ENCODE data around the gene EPOP.
A peak's percentile ranks its signal among the peaks of the same experiment; 100 is the strongest.

Gene EPOP

DNA sequence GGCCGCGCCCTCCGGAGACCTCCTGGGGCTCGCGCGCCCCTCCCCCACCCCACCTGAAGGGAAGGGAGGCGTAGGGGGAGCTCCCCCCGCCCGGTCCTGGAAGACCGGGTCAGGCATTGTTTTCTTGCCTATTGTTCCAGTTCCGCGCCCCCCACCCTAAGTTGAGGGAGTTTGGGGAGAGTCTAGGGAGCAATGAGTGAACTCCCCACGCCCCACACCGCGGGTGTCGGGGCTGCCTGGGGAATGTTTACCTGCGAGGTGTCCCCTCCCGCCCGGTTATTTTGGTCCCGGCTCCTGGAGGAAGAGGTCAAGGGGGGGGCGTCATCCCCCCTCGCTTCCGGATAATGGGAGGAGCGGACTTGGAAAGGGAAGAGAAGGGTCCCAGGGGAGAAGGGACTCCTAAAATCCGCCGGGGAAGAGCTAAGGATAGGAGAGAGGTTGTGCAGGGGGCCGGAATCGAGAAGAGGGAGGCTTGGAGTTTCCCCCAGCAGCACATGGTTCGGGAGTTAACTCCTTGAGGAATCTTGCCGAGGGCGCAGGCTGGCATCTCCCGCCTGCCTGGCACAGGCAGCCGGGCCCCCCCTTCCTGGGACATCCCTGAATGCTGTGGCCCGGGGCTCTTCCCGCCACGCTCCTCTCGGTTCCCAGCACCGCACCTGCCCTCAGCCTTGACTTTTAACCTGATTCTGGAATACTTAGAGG lies 31.2 kb upstream of the EPOP start:
- no peak for DNase-seq

DNA sequence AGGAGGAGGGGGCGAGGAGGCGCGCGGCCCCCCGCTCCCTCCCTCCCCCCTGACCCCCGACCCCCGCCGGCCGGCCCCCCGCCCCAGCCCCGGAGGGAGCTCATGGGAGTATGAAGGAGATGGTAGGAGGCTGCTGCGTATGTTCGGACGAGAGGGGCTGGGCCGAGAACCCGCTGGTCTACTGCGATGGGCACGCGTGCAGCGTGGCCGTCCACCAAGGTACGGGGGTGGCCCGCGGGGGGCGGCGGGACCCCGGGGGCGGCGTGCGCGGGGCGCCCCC lies 30.7 kb upstream of the EPOP start:
- DNase-seq, result no peak

DNA sequence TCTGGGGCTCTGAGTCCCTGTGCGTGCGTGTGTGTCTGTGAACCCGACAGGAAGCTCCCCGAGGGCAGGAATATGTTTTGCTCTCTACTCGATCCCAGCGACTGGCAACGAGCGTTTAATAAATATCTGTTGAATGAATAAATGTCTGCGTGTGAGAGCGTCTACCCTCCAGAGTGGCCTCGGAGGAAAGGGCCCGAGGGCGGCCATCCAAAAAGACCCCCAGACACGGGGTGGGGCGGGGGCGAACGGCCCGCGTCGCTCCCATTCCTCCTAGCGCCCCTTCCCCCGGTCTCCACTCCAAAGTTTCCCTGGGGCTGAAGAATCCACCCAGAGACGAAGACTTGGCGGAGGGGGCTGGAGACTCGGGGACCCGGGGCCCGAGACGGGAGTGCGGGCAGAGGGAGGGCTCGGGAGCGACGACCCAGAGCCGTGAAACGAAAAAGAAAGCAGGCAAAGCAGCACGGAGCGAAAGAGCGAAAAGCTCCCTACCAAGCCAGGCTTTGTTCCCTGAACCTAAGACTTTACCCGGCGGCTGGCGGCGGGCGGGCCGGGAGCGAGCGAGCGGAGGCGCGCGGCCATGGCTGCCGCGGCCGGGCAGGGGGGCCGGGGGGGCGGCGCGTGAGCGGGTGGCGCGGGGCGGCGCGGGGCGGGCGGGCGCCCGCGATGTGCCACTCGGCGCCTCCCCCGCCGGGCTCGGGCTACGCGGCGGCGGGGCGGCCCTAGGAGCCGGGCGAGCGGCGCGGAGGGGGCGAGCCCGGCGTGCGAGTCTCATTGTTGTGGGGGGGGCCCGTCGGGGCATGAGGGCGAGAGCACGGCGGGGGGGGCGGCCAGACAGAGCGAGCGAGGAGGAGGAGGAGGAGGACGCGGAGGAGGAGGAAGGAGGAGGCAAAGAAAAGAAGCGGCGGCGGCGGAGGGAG lies 30.1 kb upstream of the EPOP start, which contains the start of gene MLLT6:
Gene MLLT6, plus strand, starts transcription at position 668 of the 917 bp plus-strand sequence. CDS start 360 bp downstream, outside the sequence.
- DNase-seq, result peak; percentile 37

DNA sequence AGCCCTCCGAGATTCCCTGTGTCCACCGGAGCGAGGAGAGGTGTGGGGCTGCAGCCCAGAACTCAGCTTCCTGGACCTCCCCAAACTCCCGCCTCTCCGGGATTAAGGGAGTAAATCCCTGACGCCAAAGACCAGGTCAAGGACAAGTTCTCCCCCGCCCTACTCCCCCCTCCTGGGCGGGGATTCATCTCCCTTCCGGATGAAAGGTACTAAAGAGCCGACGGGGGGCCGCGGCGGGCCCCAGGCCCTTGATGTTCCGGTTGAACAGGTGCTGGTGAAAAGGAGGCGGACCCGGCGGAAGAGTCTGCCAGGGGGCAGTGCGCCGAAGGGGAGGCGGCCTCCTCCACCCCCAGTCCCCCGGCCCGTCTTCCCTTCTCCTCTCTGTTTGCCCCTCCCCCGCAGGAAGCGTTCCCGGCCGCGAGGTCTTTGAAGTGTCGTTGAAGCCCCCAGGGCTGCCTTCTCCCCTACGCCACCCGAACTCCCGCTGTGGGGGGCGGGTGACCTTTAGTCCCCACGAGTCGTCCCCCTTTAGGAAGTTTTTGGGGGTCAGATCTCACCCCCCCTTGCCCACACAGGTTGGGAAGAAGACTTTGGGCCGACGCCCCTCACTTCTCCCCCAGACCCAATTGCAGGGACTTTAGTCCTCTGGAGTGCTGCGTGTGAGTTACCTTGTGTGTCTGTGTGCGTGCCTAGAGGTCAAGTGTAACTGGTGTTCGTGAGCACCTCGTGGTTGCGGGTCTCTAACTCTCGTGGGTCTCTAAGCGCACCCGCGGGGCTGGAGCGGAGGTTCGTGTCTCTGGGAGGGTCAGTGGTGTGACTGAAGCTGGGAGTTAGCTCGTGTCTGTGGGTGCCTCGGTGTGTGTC lies 29.2 kb upstream of the EPOP start:
- DNase-seq, result peak; percentile 67

DNA sequence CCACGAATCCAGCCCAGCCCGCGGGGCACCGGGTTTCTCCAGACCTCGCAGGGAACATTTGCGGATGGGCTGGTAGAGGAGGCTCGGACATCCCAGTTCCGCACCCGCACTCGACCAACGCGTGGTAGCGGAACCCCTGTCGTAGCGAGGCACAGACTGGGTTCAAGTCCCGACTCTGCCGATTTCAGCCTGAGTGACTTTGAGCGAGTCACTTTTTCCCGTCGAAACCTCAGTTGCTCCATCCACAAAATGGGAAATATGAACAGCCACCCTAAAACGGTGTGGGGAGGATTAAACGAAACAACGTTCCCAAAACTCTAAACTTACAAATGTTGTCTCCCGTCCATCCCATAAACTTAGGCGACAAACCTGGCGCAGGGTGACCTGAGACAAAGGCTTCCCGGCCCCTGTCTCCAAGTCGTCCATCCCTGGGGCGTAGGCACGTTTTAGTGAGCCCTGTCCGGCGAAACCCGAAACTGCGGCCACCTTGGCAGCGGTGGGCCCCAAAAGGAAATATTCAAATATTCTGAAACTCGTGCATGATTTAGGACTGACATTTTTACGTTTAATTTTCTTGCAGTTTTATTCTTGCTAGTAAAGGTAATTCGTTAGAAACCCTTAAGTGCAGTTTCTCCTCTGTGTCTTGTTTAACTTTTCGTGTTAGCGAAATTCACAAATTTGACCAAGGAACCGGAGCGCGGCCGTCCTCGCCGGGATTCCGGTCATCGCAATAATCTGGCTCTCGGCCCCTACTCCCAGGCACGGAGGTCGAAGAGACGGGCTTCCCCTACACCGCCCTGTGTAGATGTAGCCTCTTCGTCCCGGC lies 28.4 kb upstream of the EPOP start:
- DNase-seq, result no peak

DNA sequence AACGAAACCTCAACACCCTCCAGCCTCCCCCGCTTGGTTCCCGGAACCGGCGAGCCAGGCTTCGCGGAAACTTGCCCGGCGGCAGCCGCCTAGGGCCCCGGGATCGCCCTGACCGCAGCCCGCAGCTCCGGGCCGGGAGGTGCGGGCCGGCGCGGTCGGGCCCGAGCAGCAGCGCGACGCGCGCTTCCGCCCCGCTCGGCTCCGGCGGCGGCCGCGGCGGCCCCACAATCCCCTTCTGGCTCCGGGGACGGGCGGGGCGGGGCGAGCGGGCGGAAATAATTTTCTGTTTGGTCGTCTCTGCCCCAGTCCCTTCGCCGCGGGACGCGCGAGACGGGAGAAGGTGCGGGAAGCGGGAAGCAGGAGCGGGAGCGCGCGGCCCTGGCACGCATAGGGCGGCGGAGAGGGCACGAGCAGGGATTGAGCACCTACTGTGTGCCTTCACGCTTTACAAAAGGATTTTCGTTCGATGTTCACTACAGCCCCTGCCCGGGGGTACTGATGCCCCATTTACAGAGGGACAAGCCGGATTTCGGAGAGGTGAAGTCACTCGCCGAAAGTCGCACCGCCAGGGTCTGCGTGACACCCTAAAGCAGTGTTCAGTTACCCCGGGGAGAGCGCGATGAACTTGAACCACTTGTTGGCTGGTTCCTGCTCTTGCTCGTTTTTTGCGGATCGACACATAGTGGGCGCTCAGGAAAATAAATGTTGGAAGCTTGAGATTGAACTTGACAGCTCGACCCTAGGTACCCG lies 27.6 kb upstream of the EPOP start:
- peak; percentile 74 for DNase-seq

DNA sequence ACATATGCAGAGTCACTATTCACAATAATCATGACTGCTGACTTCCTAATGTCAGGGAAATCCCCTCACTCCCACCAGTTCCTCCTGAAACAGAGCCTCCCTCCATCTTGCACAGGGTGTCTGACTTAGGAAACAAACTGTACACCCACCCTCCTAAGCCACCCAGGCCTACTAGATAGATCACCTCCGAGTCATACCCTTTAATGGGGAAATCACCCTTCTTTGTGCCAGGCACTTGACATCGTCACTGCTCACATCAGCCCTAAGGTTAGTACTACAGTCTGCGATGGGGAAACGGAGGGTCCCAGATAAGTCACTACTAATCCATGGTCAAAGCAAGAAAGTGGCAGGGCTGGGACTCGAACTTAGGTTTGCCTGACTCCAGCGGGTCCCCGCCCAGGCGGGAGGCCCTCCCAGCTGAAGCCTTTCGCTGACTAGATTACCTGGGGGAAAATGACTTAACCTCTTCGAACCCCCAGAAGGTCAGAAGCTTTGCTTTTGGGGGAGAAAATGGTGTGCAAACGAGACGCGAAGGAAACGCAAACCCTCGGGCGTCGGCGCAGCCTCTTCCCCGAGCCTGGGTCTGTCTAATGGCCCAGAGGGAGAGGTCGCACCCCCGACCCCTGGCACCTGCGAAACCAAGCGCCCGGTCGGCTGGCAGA lies 26.9 kb upstream of the EPOP start:
- DNase-seq, result no peak

DNA sequence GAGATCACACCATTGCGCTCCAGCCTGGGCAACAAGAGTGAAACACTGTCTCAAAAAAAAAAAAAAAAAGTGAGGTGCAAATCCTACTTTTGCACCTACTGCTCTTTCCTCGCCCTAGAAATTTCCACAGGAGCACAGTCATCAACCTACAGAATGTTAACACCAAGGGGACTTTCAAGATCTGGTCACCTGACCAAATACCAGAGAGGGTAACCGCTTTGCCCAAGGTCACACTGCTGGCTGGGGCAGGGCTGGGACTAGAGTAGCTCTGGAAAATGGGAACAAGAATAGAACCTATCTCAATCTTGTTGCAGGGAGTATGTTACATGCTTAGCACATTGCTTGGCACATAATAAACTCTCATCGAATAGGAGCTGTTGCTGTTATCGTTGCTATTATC lies 24.0 kb upstream of the EPOP start:
- no peak for DNase-seq

DNA sequence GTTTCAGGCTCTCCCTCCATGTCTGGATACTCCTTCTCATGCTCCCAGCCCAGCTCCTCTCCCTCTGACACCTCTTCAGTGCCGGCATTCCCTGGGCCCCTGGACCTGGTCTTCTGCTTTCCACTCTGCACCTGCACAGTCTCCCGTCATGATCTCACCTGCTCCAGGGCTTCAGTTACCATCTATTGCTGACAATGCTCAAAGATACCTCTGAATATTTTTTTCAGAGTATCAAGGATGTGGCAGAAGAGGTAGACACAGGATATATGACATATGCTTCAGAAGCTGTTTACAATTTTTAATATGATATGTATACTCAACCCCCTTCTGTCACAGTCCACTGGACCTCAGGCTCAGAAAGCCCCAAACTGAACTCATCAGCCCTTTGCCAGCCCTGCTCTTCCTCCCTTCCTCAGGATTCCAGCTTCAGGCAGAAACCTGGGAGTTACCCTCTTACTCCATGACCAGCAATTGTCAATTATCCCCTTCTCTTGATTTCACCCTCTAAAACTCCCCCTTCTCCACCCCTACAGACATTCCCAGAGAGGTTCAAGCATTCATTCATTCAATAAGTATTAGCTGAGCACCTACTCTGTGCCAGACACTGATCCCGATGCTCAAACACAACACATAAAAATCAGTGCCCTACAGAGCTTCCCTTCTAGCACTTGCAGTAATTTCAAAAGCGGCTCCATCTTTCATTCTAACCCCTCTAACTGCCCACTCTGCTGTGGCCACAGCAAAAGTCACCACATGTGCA lies 22.5 kb upstream of the EPOP start:
- DNase-seq, result no peak

DNA sequence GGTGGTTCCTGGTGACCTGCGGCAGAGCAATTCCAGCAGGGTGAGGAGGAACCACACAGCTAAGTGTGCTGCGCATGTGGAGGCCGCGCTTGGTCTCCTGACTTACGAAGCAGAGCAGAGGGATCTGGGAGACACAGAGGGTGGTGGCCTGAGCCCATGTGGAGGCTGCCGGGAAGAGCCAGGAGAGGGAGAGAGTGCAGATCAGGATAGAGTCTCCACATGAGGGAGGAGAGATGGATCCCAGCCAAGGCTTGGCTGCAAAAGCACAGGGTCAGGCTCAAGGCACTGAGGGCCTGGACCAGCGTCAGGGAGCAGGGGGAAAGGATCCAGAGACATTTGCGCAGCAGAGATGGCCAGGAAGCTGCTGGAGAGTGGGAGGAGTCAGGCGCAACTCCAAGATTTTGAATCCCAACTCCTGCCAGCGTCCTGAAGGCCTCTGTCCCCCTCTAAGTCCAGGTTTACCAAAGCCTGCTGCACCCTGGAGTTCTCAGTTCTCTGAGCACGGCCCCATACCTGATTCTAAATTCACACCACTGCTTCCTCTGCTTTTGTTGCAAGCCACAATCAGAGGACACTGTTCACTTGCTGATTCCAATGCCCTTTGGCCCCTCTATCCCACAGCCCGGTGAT lies 19.1 kb upstream of the EPOP start:
- DNase-seq, result no peak

DNA sequence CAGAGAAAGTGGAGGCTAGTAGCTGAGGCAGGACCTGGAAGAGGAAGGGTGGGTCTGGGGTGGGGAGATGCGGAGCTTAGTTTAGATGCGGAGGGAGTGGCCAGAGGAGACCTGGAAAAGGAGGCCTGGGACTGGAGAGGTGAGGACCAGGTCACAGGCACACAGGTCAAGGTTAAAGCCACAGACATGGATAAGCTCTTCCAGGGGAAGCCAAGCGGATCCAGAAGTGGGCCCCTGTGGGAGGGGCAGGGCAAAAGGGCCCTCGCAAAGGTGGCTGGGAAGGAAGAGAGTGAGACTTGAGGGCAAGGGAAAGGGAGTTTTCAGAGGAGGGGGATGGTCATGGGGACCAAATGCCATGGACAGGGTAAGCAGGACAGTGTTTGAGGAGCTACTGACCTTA lies 16.4 kb upstream of the EPOP start:
- no peak for DNase-seq

DNA sequence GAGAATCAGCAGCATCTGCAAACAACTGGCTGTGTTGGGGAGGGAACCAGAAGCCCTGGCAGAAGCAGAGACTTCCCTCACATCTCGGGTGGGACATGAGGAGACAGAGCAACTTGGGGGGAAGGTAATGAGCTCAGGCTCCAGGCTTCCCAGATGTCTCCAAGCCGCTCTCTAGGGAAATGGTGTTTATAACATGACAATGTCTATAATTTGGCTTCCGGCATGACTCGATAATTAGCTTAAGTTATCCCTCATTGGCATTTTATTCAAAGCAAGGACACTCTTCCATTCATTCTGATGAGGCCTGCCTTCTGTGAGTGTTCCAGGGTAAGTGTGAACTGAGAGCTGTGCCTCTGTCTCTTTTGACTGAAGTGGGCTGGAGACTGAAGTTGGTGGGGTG lies 15.6 kb upstream of the EPOP start:
- DNase-seq, result no peak

DNA sequence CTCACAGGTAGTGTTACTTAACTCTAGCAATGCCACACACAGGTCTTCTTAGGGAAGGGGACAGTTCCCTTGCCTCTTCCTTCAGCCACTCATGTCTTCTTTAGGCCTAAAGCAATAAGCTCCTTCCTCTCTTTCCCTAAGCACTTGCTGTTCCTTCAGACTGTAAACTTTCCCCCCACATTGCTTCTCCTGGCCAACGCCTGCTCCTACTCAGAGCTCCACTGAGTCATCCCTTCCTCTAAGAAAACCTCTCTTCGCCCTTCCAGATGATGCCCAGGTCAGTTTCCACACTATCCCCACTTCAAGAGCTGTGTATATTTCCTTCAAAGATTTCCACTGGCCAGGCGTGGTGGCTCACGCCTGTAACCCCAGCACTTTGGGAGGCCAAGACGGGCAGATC lies 12.5 kb upstream of the EPOP start:
- DNase-seq, result no peak

DNA sequence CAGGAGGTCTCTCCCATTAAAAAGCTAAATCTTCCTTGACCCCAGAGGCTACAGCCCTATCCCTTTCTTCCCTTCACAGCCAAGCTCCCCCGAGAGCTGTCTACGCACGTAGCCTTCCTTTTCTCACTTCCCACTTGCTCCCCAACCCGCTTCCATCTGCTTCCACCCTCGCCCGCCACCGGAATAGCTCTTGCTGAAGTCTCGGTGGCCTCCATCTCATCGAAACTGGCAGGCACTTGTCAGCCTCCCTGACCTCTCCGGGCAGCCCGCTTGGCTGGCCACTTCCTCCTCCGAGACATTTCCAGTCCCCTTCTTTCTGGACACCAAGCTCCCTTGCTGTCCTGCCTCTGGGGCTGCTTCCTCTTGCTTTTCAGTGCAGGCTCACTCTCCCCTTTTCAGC lies 10.7 kb upstream of the EPOP start:
- no peak for DNase-seq

DNA sequence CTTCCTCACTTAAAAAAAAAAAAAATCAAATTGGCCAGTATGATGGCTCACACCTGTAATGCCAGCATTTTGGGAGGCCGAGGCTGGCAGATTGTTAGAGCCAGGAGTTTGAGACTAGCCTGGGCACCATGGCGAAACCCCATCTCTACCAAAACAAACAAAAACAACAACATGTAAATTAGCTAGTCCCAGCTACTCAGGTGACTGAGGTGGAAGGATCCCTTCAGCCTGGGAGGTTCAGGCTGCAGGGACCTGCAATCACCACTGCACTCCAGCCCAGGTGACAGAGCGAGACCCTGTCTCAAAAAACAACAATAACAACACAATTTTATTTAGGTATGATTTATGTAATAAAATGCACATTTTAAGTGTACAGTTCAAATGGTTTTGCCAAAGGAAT lies 6.3 kb upstream of the EPOP start:
- DNase-seq, result no peak

DNA sequence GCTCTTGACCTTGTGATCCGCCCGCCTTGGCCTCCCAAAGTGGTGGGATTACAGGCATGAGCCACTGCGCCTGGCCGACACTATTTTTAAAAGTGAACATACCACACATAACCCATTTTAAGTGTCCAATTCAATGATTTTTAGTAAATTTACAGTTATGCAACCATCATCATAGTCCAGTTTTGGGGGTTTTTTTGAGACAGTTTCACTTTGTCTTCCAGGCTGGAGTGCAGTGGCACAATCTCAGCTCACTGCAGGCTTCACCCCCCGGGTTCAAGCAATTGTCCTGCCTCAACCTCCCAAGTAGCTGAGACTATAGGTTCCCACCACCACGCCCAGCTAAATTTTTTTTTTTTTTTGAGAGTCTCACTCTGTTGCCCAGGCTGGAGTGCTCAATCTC lies 3.1 kb upstream of the EPOP start:
- no peak for DNase-seq

DNA sequence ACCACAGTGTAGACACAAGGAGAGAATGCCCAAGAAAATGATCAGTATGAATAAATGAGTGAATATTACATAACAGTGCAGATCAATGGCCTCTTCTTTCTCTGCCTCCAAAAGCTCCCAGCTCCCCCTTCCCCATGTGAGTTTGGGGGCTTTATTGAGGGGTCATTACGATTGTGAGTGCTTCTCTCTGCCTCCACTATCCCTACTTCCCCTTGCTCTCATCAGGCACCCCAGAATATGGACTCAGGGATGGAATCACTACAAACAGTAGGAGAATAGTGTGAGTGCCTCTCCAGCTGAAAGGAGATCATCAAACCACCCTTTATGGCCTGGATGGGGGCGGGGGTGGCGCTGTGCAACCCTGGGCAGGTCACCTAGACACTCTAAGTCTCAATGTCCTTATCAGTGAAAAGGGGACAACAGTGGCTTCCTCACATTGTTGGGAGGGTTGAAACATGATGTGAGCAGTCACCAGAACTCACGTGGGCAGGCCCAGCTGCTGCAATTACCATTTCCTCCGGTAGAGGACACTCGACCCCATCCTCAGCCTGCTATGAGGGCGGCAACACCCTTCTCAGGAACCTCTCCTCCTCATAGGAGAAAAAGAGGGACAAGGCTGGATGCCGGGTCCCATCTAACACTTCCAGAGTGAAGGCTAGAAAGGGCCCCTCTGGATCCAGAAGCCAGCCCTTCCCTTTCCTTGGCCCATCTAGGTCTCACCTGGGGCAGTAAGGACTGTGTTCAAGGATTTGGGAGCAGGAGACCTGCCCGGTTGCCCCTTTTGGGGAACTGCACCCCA lies 2.1 kb upstream of the EPOP start:
- peak; percentile 68 for DNase-seq

DNA sequence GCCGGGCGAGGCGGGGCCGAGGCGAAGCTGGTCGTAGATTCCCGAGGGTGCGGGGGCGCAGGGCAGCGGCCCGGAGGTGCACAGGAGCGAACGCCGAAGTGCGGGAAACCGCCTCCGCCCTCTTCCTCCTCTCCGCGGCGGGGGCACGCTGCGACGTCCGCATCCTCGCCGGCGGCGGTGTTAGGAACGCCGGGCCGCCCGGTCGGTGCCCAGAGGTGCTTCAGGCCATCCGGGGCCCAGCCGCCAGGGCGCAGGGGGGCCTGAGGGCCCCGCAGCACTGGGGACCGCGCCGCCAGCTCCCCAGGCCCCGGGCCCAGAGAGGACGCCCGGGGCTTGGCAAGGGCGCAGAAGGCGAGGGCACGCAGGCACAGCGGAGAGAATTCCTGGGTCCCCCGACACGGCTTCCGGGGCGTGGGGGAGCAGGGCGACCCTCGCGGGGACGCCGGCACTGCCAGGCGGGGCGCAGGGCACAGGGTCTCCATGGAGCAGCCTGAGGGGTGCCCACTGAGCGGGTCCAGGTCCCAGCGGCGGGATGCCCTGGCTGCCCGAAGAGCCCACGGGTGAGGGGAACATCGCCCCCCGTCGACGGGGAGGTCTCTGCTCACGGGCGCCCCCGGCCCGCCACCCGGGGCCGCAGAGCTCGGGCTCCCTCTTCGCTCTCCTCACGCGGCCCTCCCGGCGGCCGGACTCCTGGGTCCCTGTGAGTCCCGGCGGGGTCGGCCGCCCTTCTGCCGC lies 576 bp downstream of the EPOP start:
- DNase-seq, result no peak

DNA sequence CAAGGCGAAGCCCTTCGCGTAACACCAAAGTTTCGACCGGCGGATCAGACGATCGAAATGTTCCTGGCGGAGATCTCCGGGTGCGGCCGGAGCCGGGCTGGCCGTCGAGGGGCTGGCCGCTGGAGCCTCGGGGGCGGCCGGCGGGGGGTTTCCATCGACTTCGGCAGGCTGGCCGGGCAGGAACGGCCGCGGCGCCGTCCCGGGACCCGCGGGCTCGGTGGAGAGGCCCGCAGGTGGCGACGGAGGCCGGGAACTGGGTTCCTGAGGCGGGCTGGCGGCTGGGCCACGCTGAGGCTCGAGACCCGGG lies 1.1 kb downstream of the EPOP start:
- no peak for DNase-seq

All from NCI-H1048 (cell line).